ENCODE data around the gene CYSLTR2. TPM values are rescaled to one million over a fixed set of nuclear protein-coding genes. Genes with fewer than 3 reads are reported as not detected.

Gene CYSLTR2
- total RNA-seq, 1 donor = under 0.01 TPM

GRCh38 chr13:48626726-48627451 lies 26.8 kb upstream of the CYSLTR2 start:
- Histone ChIP-seq H2AFZ (ENCODE audit: low read length) (no peak overlapping the region), H3K79me2 (ENCODE audit: insufficient read depth, low read length) (no peaks in the 10 kb centered on the region), H3K27me3 (ENCODE audit: insufficient read depth, low read length) (no peaks in the 10 kb centered on the region), H3K36me3 (ENCODE audit: insufficient read depth, low read length) (no peaks in the 10 kb centered on the region), H3K27ac (ENCODE audit: low read depth, low read length) (no peak overlapping the region), H3K9me3 (ENCODE audit: low read depth, low read length) (no peaks in the 10 kb centered on the region), H3K4me1 (ENCODE audit: insufficient read depth, low read length) (peaks cover 13% of the 10 kb centered on the region), H4K20me1 (ENCODE audit: insufficient read depth, low read length) (no peaks in the 10 kb centered on the region), H3K4me2 (ENCODE audit: insufficient read depth, low read length) (peak overlapping the region; percentile 7), H3K4me3 (ENCODE audit: insufficient read depth, low read length) (no peak overlapping the region)
- no peak for DNase-seq (ENCODE audit: insufficient read length, low spot score, missing footprints)
- no peak for TF ChIP-seq CTCF (IDR thresholded peaks at IDR 0.05; ENCODE audit: extremely low read depth, low read depth, low read length)

DNA sequence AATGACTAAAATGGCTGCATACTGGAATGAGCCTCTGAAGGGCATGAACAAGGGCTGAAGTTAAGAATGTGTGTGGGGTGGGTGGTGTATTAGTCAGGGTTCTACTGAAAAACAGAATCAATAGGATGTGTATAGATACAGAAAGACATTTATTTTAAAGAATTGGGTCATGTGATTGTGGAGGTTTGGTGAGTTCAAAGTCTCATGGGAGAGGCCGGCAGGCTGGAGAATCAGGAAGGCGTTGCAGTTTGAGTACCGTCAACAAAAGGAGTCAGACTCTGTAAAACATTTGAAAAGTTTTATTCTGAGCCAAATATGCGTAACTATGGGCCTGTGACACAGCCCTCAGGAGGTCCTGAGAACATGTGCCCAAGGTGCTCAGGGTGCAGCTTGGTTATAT lies 24.5 kb upstream of the CYSLTR2 start:
- Histone ChIP-seq H3K4me2 (ENCODE audit: insufficient read depth, low read length) (no peak overlapping the region), H3K9me3 (ENCODE audit: low read depth, low read length) (no peaks in the 10 kb centered on the region), H3K4me1 (ENCODE audit: insufficient read depth, low read length) (peaks cover 13% of the 10 kb centered on the region), H3K4me3 (ENCODE audit: insufficient read depth, low read length) (no peak overlapping the region), H3K27ac (ENCODE audit: low read depth, low read length) (no peak overlapping the region), H3K27me3 (ENCODE audit: insufficient read depth, low read length) (no peaks in the 10 kb centered on the region), H4K20me1 (ENCODE audit: insufficient read depth, low read length) (no peaks in the 10 kb centered on the region), H3K36me3 (ENCODE audit: insufficient read depth, low read length) (no peaks in the 10 kb centered on the region), H2AFZ (ENCODE audit: low read length) (no peak overlapping the region), H3K79me2 (ENCODE audit: insufficient read depth, low read length) (no peaks in the 10 kb centered on the region)
- TF ChIP-seq CTCF (IDR thresholded peaks at IDR 0.05; ENCODE audit: extremely low read depth, low read depth, low read length) = no peak
- DNase-seq (ENCODE audit: insufficient read length, low spot score, missing footprints) = no peak

GRCh38 chr13:48630291-48630690 lies 23.4 kb upstream of the CYSLTR2 start:
- H3K9me3 ChIP-seq (ENCODE audit: low read depth, low read length) = no peaks in the 10 kb centered on the region
- no peak overlapping the region for H3K4me2 ChIP-seq (ENCODE audit: insufficient read depth, low read length)
- H3K79me2 ChIP-seq (ENCODE audit: insufficient read depth, low read length) = no peaks in the 10 kb centered on the region
- H3K36me3 ChIP-seq (ENCODE audit: insufficient read depth, low read length) = no peaks in the 10 kb centered on the region
- no peaks in the 10 kb centered on the region for H3K27me3 ChIP-seq (ENCODE audit: insufficient read depth, low read length)
- no peak overlapping the region for H3K4me3 ChIP-seq (ENCODE audit: insufficient read depth, low read length)
- H3K4me1 ChIP-seq (ENCODE audit: insufficient read depth, low read length) = peaks cover 13% of the 10 kb centered on the region
- no peak overlapping the region for H3K27ac ChIP-seq (ENCODE audit: low read depth, low read length)
- no peak overlapping the region for H2AFZ ChIP-seq (ENCODE audit: low read length)
- DNase-seq (ENCODE audit: insufficient read length, low spot score, missing footprints) = no peak
- no peak for TF ChIP-seq CTCF (IDR thresholded peaks at IDR 0.05; ENCODE audit: extremely low read depth, low read depth, low read length)
- H4K20me1 ChIP-seq (ENCODE audit: insufficient read depth, low read length) = no peaks in the 10 kb centered on the region

DNA sequence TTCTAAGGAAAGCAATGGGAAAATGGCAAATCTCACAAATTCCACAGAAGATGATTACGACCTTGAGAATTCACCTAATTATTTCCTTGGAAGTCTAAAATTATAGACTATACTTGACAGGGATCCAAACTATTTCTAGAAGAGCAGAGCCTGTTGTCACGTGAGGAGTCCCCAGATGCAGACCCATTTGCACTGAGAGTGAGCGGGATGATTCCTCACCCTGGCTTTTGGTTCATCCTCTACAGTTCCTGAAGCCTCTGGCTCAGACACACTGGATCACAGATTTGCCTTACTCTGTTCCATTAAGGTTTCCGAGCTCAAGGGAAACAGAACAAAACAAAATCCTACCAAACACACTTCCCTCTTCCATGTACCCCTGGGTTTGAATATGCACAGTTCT lies 23.0 kb upstream of the CYSLTR2 start:
- H3K4me1 ChIP-seq (ENCODE audit: insufficient read depth, low read length) = peaks cover 11% of the 10 kb centered on the region
- no peaks in the 10 kb centered on the region for H3K36me3 ChIP-seq (ENCODE audit: insufficient read depth, low read length)
- H3K27ac ChIP-seq (ENCODE audit: low read depth, low read length) = no peak overlapping the region
- H3K79me2 ChIP-seq (ENCODE audit: insufficient read depth, low read length) = no peaks in the 10 kb centered on the region
- no peak for TF ChIP-seq CTCF (IDR thresholded peaks at IDR 0.05; ENCODE audit: extremely low read depth, low read depth, low read length)
- DNase-seq (ENCODE audit: insufficient read length, low spot score, missing footprints) = no peak
- no peaks in the 10 kb centered on the region for H3K9me3 ChIP-seq (ENCODE audit: low read depth, low read length)
- no peak overlapping the region for H3K4me2 ChIP-seq (ENCODE audit: insufficient read depth, low read length)
- H2AFZ ChIP-seq (ENCODE audit: low read length) = no peak overlapping the region
- H3K27me3 ChIP-seq (ENCODE audit: insufficient read depth, low read length) = no peaks in the 10 kb centered on the region
- H3K4me3 ChIP-seq (ENCODE audit: insufficient read depth, low read length) = no peak overlapping the region
- H4K20me1 ChIP-seq (ENCODE audit: insufficient read depth, low read length) = no peaks in the 10 kb centered on the region
